Neural cell (in vitro differentiated cells): ENCODE data around the gene PTHLH. TPM values are rescaled to one million over a fixed set of nuclear protein-coding genes. Genes with fewer than 3 reads are reported as not detected.

Source experiments
- H2AFZ ChIP-seq: fragments of 200-600, 300-800 bp; sonication (generic), shearing (Covaris generic); 2 replicates; pipeline ENCODE4 v1.6.0; 2014; ENCODE audit warnings: low read depth, mild to moderate bottlenecking, antibody characterized with exemption, low read length, moderate library complexity
- H3F3A ChIP-seq: fragments of 200-600 bp; shearing (Covaris generic); 2 replicates; pipeline ENCODE4 v1.6.1; 2016; ENCODE audit warnings: mild to moderate bottlenecking, moderate library complexity, mixed read lengths, antibody characterized with exemption, low read length; ENCODE audit not compliant: insufficient read depth, poor library complexity, severe bottlenecking
- H3K27ac ChIP-seq: fragments of 200-600, 300-800 bp; sonication (generic), shearing (Covaris generic); 2 replicates; pipeline ENCODE4 v1.5.1; 2014; ENCODE audit warnings: mild to moderate bottlenecking, low read length, moderate library complexity
- H3K27me3 ChIP-seq: fragments of 300-800, 200-600 bp; sonication (generic), shearing (Covaris generic); 2 replicates; pipeline ENCODE4 v1.6.0; 2014; ENCODE audit warnings: mild to moderate bottlenecking, low read depth, low read length, moderate library complexity; ENCODE audit not compliant: insufficient read depth
- H3K36me3 ChIP-seq: fragments of 300-800, 200-600 bp; sonication (generic), shearing (Covaris generic); 2 replicates; pipeline ENCODE4 v1.5.1; 2014; ENCODE audit warnings: mild to moderate bottlenecking, antibody characterized with exemption, low read length, moderate library complexity; ENCODE audit not compliant: insufficient read depth
- H3K4me2 ChIP-seq: fragments of 300-800, 200-600 bp; sonication (generic), shearing (Covaris generic); 2 replicates; pipeline ENCODE4 v1.6.0; 2014; ENCODE audit warnings: mild to moderate bottlenecking, low read length
- H3K4me3 ChIP-seq: fragments of 300-800, 200-600 bp; sonication (generic), shearing (Covaris generic); 2 replicates; pipeline ENCODE4 v1.5.1; 2014; ENCODE audit warnings: mild to moderate bottlenecking, low read length, moderate library complexity
- H3K79me2 ChIP-seq: fragments of 200-600 bp; shearing (Covaris generic); replicated peaks from 2 replicates; pipeline ENCODE4 v1.6.0; 2014; ENCODE audit warnings: mild to moderate bottlenecking, low read length, moderate library complexity; ENCODE audit not compliant: insufficient read depth
- H3K9ac ChIP-seq: fragments of 300-800, 200-600 bp; sonication (generic), shearing (Covaris generic); 2 replicates; pipeline ENCODE4 v1.6.1; 2016; ENCODE audit warnings: mild to moderate bottlenecking, low read length, mixed read lengths
- H3K9me2 ChIP-seq: fragments of 200-600 bp; shearing (Covaris generic); 2 replicates; pipeline ENCODE4 v1.6.1; 2016; ENCODE audit warnings: mild to moderate bottlenecking, low read length, mixed read lengths; ENCODE audit not compliant: insufficient read depth
- H3K9me3 ChIP-seq: fragments of 200-600, 300-800 bp; sonication (generic), shearing (Covaris generic); 2 replicates; pipeline ENCODE4 v1.6.1; 2016; ENCODE audit warnings: mild to moderate bottlenecking, mixed run types, low read length, moderate library complexity, mixed read lengths
- H4K20me1 ChIP-seq: fragments of 200-600 bp; shearing (Covaris generic); 2 replicates; pipeline ENCODE4 v1.6.1; 2016; ENCODE audit warnings: mild to moderate bottlenecking, mixed run types; ENCODE audit not compliant: insufficient read depth
- CTCF ChIP-seq: fragments of 450-650 bp; IDR thresholded peaks from 2 replicates; pipeline ENCODE4 v1.5.1; 2014; ENCODE audit warnings: antibody characterized with exemption, mild to moderate bottlenecking, moderate library complexity; ENCODE audit not compliant: poor library complexity, severe bottlenecking
- EZH2 ChIP-seq: fragments of 200-600, 300-800 bp; shearing (Covaris generic), sonication (generic); IDR thresholded peaks from 2 replicates; pipeline ENCODE4 v1.6.1; 2014; ENCODE audit warnings: antibody characterized with exemption, low read length, borderline replicate concordance, mild to moderate bottlenecking; ENCODE audit not compliant: insufficient read depth, poor library complexity, severe bottlenecking
- MXI1 ChIP-seq: fragments of 450-650 bp; conservative IDR thresholded peaks from 2 replicates; pipeline ENCODE4 v1.6.1; 2014; ENCODE audit warnings: antibody characterized with exemption, mild to moderate bottlenecking; ENCODE audit not compliant: poor library complexity, severe bottlenecking
- POLR2AphosphoS5 ChIP-seq: IDR thresholded peaks from 2 replicates; pipeline ENCODE4 v1.6.1; 2012
- SMC3 ChIP-seq: fragments of 450-650 bp; conservative IDR thresholded peaks from 2 replicates; pipeline ENCODE4 v1.6.1; 2014; ENCODE audit warnings: antibody characterized with exemption, mild to moderate bottlenecking, moderate library complexity; ENCODE audit not compliant: poor library complexity
- TAF1 ChIP-seq: IDR thresholded peaks from 2 replicates; pipeline ENCODE4 v1.6.1; 2012; ENCODE audit warnings: low read depth
- polyA plus RNA-seq: library from polyadenylated mRNA; depleted of rRNA; stranded (reverse); fragments of >200 nt; gene quantifications from 2 replicates; pipeline ENCODE4 v1.2.3, GENCODE V29; 2014
- TF ChIP-seq, protein P1 (sequence below): IDR thresholded peaks from 2 replicates; pipeline ENCODE4 v1.6.1; 2012; ENCODE audit warnings: borderline replicate concordance

Gene PTHLH
- polyA plus RNA-seq, 1 donor from 2014 or later = 0.22 TPM

DNA sequence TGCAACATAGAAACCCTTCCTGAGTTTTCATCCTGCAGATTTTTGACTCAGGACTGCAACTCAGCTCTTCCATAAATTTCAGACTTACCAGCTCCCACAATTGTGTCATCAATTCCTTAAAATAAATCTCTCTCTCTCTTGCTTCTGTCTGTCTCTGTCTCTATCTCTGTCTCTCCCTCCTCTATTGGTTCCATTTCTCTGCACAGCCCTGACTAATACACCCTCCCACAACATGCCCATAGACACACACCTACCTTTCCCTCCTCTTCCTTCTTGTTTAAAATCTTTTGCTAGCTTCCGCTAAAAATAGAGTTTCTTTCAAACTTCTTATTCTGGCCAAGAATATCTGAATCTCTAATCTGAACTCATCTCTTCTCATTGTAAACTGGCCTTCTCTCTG is 22.9 kb upstream of the PTHLH start:
- no peak for TF ChIP-seq CTCF
- TF ChIP-seq MXI1 = no peak
- TF ChIP-seq POLR2AphosphoS5 = no peak
- TF ChIP-seq SMC3 = no peak
- no peak for TF ChIP-seq EZH2
- no peaks in the 10 kb centered on the region for H3K9me3 ChIP-seq
- H3K79me2 ChIP-seq = no peaks in the 10 kb centered on the region
- H3K36me3 ChIP-seq = no peaks in the 10 kb centered on the region
- H3K9me2 ChIP-seq = no peaks in the 10 kb centered on the region
- no peak overlapping the region for H3K4me3 ChIP-seq
- H3K4me2 ChIP-seq = no peak overlapping the region
- no peaks in the 10 kb centered on the region for H4K20me1 ChIP-seq
- H3K9ac ChIP-seq = no peak overlapping the region
- no peaks in the 10 kb centered on the region for H3F3A ChIP-seq
- H2AFZ ChIP-seq = no peak overlapping the region
- H3K27me3 ChIP-seq = no peaks in the 10 kb centered on the region
- no peak overlapping the region for H3K27ac ChIP-seq

- H3K27me3 ChIP-seq = no peaks in the 10 kb centered on the region
- H3K9me2 ChIP-seq = no peaks in the 10 kb centered on the region
- TF ChIP-seq POLR2AphosphoS5 (no peak), TAF1 (no peak), SMC3 (no peak)
- no peaks in the 10 kb centered on the region for H3K9me3 ChIP-seq
- H3K4me2 ChIP-seq = no peak overlapping the region
- H3K36me3 ChIP-seq = no peaks in the 10 kb centered on the region
- H3F3A ChIP-seq = no peaks in the 10 kb centered on the region
- H3K79me2 ChIP-seq = no peaks in the 10 kb centered on the region
- H4K20me1 ChIP-seq = no peaks in the 10 kb centered on the region
- no peak overlapping the region for H3K9ac ChIP-seq
- no peak overlapping the region for H3K27ac ChIP-seq
- H3K4me3 ChIP-seq = no peak overlapping the region
- H2AFZ ChIP-seq = no peak overlapping the region
These were observed 16.2 kb upstream of the PTHLH start for GRCh38 chr12:27988594-27989233.

GRCh38 chr12:27987331-27987730 is 14.8 kb upstream of the PTHLH start:
- no peaks in the 10 kb centered on the region for H3K36me3 ChIP-seq
- H3F3A ChIP-seq = no peaks in the 10 kb centered on the region
- H3K4me3 ChIP-seq = no peak overlapping the region
- no peaks in the 10 kb centered on the region for H3K79me2 ChIP-seq
- TF ChIP-seq SMC3 (no peak), EZH2 (no peak)
- TF ChIP-seq, protein P1, sequence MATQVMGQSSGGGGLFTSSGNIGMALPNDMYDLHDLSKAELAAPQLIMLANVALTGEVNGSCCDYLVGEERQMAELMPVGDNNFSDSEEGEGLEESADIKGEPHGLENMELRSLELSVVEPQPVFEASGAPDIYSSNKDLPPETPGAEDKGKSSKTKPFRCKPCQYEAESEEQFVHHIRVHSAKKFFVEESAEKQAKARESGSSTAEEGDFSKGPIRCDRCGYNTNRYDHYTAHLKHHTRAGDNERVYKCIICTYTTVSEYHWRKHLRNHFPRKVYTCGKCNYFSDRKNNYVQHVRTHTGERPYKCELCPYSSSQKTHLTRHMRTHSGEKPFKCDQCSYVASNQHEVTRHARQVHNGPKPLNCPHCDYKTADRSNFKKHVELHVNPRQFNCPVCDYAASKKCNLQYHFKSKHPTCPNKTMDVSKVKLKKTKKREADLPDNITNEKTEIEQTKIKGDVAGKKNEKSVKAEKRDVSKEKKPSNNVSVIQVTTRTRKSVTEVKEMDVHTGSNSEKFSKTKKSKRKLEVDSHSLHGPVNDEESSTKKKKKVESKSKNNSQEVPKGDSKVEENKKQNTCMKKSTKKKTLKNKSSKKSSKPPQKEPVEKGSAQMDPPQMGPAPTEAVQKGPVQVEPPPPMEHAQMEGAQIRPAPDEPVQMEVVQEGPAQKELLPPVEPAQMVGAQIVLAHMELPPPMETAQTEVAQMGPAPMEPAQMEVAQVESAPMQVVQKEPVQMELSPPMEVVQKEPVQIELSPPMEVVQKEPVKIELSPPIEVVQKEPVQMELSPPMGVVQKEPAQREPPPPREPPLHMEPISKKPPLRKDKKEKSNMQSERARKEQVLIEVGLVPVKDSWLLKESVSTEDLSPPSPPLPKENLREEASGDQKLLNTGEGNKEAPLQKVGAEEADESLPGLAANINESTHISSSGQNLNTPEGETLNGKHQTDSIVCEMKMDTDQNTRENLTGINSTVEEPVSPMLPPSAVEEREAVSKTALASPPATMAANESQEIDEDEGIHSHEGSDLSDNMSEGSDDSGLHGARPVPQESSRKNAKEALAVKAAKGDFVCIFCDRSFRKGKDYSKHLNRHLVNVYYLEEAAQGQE = no peak
- no peak overlapping the region for H3K27ac ChIP-seq
- H3K9me3 ChIP-seq = no peaks in the 10 kb centered on the region
- no peak overlapping the region for H3K4me2 ChIP-seq
- H3K27me3 ChIP-seq = no peaks in the 10 kb centered on the region
- H4K20me1 ChIP-seq = no peaks in the 10 kb centered on the region
- H2AFZ ChIP-seq = no peak overlapping the region
- no peak overlapping the region for H3K9ac ChIP-seq
- H3K9me2 ChIP-seq = no peaks in the 10 kb centered on the region
